NK-92 (cell line): Measurements from ENCODE around the gene KRT84.

Experiments used
- DNase-seq: peaks from one replicate; lab custom pipeline; 2025; ENCODE audit not compliant: unreplicated experiment; lab: John Stamatoyannopoulos, UW

The KRT84 gene

GRCh38 chr12:52387859-52388258 lies 2.4 kb upstream of the KRT84 start:
- no peak for DNase-seq

DNA sequence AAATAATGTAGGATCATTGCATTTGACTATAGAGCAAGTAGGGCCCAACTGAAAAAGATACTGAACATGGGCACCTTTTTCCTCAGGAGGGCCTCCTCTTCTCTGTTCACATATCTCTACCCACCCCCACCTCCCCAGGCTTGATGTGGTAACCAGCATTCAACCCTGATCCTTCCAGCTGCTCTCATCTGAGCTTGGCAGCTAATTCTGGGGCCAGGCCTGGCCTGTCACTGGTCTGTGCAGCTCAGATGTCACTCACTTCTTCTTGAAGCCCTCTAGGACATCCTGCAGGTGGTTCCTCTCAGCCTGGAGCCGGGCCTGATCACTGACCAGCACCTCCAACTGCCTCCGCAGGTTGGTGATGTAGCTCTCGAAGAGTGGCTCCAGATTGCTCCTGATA lies 2.1 kb downstream of the KRT84 start:
- no peak for DNase-seq

DNA sequence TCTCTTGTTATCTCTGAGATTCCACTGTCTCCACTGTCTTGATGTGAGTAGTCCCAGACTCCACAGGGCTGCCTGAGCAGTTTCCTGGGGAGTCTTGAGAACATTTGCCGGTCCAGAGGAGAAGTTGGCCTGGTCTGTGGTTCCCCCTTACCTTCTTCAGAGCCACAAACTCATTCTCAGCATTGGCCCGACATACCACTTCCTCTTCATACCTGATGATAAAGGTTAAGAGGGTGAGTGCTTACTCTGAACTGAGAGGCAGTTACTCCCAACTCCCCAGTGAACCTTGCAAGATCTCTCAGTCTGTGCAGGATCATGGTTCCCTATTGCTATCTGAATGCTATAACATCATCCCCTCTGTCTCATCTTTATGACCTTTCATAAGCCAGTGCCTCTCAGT lies 2.6 kb downstream of the KRT84 start:
- DNase-seq, result no peak

DNA sequence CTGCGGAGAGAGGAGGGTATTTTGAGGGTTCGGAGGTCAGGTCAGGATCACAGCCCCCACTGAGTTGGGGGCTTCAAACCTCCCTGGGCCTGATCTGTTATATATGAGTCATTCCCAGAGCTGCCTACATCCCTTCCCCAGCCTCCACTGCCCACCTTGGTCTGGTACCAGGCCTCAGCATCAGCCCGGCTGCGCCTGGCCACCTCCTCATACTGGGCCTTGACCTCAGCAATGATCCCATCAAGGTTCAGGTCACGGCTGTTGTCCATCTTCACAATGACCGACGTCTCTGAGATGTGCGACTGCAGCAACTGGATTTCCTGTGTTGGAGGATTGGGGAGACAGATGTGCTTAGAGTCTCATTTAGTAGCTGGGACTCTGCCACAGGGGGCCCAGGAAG lies 4.2 kb downstream of the KRT84 start:
- no peak for DNase-seq

DNA sequence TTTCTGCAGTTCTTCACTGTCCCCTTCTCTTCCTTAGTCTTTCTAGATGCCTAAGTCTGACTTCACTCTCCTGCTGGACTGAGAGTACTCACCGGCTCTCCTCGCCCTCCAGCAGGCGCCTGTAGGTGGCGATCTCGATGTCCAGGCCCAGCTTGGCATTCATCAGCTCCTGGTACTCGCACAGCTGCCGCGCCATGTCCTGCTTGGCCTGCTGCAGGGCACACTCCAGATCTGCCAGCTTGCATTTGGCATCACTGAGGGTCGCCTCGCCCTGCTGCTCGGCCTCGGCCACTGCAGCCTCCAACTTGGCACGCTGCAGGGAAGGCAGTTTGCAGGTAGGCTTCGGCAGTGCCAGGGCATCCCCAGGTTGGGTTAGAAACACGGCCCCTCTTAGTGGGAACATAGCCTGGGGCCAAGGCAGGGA lies 5.2 kb downstream of the KRT84 start:
- no peak for DNase-seq

DNA sequence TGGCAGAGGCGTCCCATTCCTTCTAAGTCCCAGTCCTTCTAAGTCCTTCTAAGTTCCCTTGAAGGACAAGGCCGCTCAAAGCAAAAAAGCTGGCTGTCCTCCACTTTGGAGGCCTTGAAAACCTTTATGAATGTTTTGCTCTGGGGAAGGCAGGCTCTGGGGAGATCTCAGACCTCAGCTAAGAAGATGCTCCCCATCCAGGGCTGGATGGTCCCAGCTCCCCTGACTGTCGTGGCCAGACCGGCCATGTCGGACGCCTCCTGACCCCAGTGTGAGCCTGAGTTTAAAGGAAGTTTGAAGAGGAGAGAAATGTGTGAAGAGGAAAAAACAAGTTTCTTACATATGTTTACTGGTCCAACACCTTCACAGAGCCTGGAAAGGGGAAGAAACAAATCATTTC lies 5.9 kb downstream of the KRT84 start:
- DNase-seq, result no peak

GRCh38 chr12:52378091-52378490 lies 7.4 kb downstream of the KRT84 start:
- DNase-seq, result no peak

- no peak for DNase-seq
Observed at GRCh38 chr12:52377266-52377665, 8.2 kb downstream of the KRT84 start.

DNA sequence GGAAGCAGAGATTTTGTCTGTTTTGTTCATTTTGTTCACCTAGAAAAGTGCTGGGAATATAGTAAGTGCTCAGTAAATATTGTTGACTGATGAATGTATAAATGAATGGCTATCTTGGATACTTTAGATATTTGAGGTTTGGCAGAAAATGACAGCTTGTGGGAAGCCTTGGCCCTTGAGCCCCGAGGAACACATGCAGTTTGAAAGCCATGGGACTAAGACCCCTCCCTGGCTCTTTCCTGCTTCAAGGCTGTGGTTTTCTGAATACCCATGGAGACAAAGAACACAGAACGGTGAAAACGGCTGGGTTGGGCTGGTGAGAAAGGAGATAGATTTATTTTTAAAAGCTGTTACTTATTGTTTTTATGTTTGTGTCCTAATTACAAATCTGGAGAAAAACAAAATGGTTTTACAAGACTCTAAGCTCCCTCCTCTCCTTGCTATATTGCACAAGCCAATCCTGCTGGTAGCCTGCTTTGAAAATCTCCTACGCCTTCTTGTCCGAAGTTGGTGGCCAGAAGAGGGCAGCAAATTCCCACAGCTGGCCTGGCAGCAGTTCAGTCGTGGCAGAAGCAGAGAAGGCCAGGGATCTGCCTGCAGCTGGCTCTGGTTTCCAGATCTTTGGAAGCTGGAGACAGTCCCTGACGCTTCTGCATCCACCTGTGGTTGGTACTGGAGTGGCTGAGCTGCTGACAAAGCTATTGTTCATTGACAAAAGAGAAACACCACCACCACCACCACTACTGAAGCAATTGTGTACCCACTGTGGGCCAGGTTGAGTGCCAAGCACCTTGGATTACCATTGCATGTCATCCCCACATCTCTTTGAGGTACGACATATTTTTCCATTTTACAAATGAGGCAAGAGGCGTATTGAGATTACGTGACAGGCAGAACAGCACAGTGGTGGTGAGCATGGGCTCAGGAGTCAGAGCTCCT lies 13.0 kb downstream of the KRT84 start:
- no peak for DNase-seq

- no peak for DNase-seq
Observed at GRCh38 chr12:52371716-52372115, 13.7 kb downstream of the KRT84 start.

GRCh38 chr12:52370926-52371608 lies 14.4 kb downstream of the KRT84 start:
- no peak for DNase-seq

DNA sequence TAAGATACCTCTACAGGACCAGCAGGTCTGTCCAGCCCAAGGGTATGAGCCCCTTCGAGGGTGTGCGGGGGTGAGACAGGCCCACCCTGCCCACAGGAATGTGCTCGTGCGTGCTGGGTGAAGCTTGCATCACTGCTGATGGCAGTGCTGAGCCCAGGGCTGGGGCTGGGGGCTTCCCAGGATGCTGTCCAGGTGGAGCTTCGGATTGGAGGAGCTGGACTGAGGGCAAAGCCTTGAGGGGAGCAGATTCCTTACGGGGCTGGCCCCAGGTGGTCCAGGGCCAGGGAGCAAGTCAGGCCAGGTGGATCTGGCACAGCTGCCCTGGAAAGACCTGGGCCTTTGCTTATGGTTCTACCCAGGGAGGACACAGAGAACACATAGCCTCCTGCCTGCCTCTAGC lies 15.6 kb downstream of the KRT84 start:
- DNase-seq, result no peak

DNA sequence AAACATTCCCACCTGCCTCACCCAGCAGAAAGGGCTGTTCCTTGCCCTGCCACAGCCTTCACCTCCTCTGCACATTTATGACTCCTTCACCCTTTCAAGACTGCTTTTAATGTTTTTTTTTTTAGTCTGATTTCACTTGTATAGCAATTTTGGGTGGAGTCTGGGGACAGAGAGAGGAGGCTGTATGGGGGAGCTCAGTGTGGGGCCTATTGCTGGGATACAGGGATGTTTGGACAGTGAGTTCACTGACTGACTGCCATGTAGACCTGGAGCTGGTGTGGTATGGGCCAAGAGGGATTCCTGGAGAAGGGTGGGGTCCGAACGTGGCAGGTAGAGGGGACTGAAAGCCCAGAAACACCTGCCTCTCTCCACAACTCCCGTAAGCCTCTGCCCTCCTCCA lies 16.2 kb downstream of the KRT84 start:
- no peak for DNase-seq

DNA sequence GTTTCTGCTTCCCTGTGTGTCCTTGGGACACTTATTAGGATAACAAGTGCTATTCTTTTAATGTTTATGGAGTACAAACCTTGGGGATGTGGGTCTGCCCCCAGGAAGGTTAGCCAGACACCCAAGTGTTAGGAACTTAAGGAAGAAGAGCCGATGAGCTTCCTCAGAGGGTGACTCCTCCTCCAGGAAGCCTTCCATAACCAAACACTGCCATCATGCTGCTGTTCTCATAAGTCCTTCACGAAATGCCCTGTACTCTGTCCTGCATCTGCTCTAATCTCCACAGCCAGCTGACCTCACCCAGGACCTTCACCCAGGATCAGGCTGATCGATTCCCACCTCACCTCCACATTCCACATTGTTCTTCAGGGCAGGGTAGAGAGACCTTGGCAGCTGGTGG lies 16.9 kb downstream of the KRT84 start:
- no peak for DNase-seq

DNA sequence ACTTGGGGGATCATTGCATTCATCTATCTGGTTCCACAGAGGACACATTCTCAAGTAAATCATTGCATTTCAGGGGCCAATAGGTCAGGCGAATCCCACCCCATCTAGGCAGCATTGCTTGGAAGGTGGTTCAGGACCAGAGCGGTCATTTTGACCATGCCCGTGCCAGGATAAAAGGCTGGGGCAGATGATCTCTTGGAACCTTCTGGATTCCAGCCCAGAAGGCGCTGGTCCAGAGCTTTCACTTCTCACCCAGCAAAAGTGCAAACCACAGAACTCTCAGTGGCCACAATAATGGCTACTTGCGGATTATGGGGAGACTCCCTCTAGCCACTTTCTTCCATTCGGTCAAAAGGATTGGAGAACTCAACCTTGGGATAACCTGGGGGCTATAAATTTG lies 17.6 kb downstream of the KRT84 start:
- DNase-seq, result no peak

- no peak for DNase-seq
Observed at GRCh38 chr12:52366738-52367485, 18.5 kb downstream of the KRT84 start, which contains the start of gene KRT85. TSS of gene KRT85 (minus strand) at chr12:52367481. CDS start at chr12:52367405, 76 bp downstream.

DNA sequence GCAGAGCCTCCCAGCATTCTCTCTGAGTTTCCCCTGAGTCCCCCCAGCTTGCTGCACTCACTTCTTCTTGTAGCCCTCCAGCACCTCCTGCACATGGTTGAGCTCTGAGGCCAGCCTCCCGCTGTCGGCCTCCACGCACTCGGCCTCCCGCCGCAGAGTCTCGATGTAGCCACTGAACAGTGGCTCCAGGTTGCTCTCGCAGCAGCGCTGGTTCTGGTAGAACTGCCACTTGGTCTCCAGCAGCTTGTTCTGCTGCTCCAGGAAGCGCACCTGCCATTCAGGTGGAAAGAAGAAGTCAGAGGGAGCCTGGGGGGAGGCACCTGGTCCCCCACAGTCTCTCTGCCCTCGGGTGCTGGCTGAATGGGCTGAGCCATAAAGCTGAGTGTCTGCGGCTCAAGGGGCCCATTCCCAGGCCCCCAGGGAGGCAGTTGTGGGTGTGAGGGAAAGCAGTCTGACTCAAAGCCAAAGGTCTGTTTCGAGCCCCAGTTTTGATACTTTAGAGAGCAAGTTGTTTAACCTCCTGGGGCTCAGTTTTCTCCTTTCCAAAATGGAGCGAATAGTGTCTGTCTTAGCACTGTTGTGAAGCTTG lies 20.5 kb downstream of the KRT84 start:
- no peak for DNase-seq

DNA sequence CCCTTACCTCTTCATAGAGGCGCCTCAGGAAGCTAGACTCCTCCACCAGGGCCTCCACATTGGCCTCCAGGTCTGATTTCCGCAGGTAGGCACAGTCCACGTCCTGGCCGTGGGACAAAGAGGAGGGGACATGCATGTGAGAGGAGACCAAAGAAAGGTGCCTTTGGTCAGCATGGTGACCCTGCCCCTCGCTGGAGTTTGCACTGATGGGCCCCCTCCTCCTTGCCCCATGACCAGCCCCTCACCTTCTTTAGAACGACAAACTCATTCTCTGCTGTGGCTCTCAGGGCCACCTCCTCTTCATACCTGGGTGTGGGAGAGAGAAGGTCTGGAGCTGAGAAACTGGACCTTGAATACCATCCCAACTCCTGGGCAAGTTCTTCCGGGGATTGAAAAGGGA lies 21.4 kb downstream of the KRT84 start:
- DNase-seq, result no peak

- no peak for DNase-seq
Observed at GRCh38 chr12:52363111-52363679, 22.3 kb downstream of the KRT84 start.

DNA sequence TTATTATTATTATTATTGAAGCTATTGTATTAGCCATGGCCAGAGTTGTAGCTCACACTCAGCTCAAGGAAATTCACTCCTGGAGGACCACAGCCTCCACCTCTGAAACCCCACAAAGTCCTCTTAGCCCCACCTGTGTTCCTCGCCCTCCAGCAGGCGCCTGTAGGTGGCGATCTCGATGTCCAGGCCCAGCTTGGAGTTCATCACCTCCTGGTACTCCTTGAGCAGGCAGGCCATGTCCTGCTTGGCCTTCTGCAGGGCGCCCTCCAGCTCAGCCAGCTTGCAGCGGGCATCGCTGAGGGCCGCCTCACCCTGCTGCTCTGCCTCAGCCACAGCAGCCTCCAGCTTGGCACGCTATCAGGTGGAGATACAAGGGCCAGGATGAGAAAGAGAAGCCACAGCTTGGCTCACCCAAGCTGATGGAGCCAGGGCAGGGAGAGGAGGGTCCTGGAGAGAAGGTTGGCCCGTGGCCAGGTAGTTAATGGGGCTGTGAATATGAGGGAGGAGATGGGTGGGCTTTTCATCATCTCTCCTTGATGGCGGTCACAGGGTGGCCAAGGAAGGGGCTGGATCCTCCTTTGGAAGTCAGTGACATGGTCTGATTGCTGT lies 23.2 kb downstream of the KRT84 start:
- no peak for DNase-seq
